Activated CD4-positive, alpha-beta T cell treated with anti-CD3 and anti-CD28 coated beads, Interleukin-2, Interleukin-6, amounts not matched to agents 100 ng/mL and 50 ng/mL, durations not matched to agents 16 hours and 8 hours (primary cell): ENCODE data around the gene TLK2.
A peak's percentile ranks its signal among the peaks of the same experiment; 100 is the strongest.
"Not testable (repeated sequence)": the region's sequence is repeated elsewhere in the genome, so short reads cannot be mapped to it uniquely, and the experiment has no call there.

Source experiments
- DNase-seq: peaks from one replicate; pipeline ENCODE4 v3.0.0-alpha.2; 2020

Gene TLK2

GRCh38 chr17:62478424-62478879, at the start of gene TLK2:
TLK2 (plus strand) TSS chr17:62478825; CDS start chr17:62481126, 2,301 bp downstream.
- peak; percentile 86 for DNase-seq

DNA sequence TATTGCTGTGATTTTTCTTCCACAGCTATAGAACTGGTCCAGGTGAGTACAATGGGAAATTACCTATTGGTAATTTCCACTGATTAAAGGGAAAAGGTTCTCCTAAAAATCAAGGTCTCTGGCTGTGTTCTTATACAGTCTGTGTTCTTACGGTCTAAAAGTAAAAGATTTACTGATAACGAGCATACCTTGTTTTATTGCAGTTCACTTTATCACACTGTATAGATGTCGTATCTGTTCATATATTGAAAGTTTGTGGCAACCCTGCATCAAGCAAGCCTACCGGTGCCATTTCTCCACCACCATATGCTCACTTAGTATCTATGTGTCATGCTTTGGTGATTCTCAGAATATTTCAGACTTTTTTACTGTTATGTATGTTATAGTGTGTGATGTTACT, 43.4 kb upstream of the TLK2 start:
- DNase-seq, result not testable (repeated sequence)

- not testable (repeated sequence) for DNase-seq
Measured at GRCh38 chr17:62441181-62441580, 37.4 kb upstream of the TLK2 start.

DNA sequence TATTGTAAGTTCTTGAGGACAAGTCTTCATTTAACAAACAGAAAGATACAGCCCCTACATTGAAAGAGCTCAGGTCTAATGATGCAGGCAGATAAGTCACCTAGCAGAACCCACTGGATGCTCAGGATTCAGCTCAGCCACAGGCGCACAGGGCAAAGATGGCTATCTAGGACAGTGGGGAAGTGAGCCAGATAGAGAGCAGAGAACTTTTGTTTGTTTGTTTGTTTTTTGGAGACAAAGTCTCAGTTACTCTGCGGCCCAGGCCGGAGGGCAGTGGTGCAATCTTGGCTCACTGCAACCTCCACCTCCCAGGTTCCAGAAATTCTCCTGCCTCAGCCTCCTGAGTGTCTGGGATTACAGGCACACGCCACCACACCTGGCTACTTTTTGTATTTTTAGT, 34.6 kb upstream of the TLK2 start:
- no peak for DNase-seq

- not testable (repeated sequence) for DNase-seq
Measured at GRCh38 chr17:62445791-62446190, 32.8 kb upstream of the TLK2 start.

GRCh38 chr17:62452195-62452594, 26.4 kb upstream of the TLK2 start:
- DNase-seq, result not testable (repeated sequence)

DNA sequence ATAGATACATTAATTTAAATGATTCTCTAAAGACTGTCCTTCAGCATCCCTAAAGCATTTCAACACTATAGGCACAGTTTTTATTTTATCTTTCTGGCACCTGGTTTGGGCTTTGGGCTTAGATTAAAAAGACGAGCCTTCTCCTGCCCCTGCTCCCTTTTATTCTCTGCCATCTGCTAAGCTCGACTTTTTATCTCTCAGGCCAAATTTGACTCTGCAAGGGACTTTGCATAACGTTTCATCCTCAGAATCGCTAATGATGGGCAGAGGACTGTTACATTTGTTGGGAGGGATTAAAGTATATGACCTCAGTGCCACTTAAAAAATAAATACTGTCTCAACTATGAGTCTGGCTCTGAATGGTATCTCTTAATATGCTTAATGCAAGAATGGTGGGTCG, 25.6 kb upstream of the TLK2 start:
- not testable (repeated sequence) for DNase-seq

- not testable (repeated sequence) for DNase-seq
Measured at GRCh38 chr17:62453656-62454055, 25.0 kb upstream of the TLK2 start.

GRCh38 chr17:62454111-62454510, 24.5 kb upstream of the TLK2 start:
- not testable (repeated sequence) for DNase-seq

DNA sequence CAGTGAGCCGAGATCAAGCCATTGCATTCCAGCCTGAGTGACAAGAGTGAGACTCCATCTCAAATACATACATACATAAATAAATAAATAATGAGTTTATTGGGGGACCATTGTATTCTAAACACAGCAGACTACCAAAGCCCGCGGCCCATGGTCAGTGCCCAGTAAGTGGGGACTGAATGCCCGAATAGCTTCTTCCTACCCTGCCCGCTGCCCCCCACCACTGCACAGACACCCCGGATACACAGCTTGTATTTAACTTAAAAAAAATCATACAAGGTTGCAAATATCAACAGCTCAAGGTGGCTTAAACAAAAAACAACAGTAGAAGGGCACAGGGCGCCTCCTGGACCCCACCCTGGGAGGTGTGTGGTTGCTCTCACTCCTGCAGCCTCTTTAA, 22.6 kb upstream of the TLK2 start:
- DNase-seq, result no peak

DNA sequence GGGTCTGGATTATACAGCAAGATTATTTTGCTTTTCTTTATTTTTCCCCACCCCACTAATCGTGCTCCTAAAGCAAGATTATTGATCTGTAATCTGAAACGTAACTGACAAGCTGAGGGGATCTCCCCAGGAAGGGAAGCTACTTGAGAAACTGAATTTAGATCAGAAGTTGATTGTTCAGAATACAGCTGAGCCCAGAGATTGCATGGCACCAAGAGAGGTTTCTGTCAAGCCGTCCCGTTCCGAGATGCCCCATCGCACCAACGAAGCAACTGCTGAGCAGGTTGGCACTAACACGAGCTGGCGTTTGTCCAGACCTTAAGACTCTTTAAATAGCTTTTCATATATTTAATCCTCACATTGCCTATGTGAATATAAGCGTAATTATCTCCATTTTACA, 20.1 kb upstream of the TLK2 start:
- not testable (repeated sequence) for DNase-seq

DNA sequence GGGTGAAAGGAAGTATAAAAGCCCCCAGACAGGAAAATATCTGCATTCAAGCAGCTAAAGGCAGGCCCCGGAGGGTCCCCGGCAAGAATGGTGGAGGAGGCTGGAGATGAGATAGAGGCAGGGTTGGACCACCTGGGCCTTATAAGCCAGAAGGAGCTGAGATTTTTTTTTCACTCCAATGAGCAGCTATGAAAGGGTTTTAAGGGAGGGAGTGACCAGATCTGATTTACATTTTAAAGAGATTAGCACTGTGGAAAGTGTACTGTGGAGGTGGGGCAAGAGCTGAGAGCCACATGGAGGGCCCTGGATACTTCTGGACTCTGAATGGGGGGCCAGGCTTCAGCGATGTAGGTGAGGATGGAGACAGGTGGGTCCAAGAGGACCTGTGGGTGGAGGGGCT, 14.2 kb upstream of the TLK2 start:
- not testable (repeated sequence) for DNase-seq

DNA sequence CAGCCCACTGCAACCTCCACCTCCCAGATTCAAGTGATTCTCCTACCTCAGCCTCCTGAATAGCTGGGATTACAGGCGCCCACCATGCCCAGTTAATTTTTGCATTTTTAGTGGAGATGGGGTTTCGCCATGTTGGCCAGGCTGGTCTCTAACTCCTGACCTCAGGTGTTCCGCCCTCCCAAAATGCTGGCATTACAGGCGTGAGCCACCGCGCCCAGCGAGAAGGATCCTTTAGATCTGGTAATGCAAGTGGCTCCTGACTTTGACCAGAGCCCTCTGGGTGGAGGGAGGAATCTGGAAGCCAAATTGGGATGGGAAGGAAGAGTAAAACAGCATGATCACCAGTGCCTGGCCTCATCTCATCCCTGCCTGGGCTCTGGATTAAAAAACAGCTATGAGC, 13.4 kb upstream of the TLK2 start:
- DNase-seq, result not testable (repeated sequence)

- DNase-seq, result peak; percentile 59
Measured at GRCh38 chr17:62470666-62471379, 7.8 kb upstream of the TLK2 start.

DNA sequence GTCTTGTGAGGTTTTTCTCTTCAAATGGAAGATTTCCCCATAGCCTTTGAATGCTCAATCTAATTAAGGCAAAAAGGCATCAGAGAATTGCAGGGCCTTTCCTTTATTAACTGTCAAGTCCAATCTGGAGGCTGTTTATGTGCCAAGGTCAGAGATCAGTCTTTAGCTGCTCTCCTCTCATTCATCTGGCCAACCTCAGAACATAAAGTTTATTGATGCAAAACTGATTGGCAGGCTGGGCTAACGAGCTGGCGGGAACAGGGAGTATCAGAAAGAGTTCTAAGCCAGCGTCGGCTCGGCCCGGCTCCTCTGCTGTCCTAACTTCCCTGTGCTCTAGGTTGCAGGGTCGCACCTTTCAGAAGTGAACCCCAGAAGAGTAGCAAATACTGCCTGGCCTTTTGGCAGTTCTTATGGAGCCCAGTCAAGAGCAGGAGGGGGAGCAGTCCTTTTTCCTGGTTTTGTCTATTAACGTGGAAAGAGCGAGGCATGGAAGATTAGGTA, 7.2 kb upstream of the TLK2 start:
- DNase-seq, result not testable (repeated sequence)

- DNase-seq, result not testable (repeated sequence)
Measured at GRCh38 chr17:62473030-62473982, 5.3 kb upstream of the TLK2 start.

DNA sequence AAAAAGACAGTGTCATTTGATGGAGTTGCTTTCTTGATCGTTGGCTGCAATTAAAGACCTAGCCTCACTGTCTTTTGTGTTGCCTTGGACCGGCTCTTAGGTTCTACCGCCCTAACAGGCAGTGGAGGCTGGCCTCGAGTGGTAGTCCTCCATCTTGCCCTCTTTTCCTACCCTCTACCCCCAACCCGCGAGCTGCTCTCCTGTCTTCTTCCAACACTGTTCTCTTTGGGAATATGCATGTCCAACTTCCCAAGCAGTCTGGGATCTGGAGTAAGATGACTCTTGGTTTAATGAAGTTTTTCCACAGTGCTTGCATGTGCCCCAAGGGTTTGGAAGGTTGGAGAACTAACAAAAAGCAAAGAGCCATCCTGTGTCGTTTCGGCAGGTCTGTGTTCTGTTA, 1.5 kb upstream of the TLK2 start:
- not testable (repeated sequence) for DNase-seq

GRCh38 chr17:62477718-62478408, 762 bp upstream of the TLK2 start:
- peak; percentile 35 for DNase-seq

GRCh38 chr17:62478880-62479638, 434 bp downstream of the TLK2 start:
- peak; percentile 36 for DNase-seq

- DNase-seq, result peak; percentile 15
Measured at GRCh38 chr17:62479639-62480258, 1.1 kb downstream of the TLK2 start.

- DNase-seq, result not testable (repeated sequence)
Measured at GRCh38 chr17:62482553-62482952, 3.9 kb downstream of the TLK2 start.

DNA sequence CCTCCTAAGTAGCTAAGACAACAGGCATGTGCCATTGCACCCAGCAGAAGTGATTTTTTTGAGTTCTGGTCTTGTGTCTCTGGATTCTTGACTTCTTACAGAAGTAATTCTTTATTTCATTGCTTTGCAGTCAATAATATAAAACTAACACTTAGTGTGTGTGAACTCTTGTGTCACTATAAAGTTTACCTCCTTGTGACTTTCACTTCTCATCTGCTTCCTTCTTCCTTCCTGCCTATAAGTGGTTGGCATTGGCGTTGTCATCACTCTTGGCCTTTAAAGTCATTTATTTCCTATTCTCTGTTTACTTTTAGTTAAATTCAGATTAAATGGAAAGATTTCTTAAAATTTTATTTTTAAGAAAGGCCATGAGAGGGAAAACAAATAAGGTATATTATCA, 12.4 kb downstream of the TLK2 start:
- DNase-seq, result not testable (repeated sequence)
